Smooth muscle cell of the brain vasculature (primary cell): ENCODE results near the gene WNK1.
"Not testable (repeated sequence)": the region's sequence is repeated elsewhere in the genome, so short reads cannot be mapped to it uniquely, and the experiment has no call there.

ENCODE experiments used
- DNase-seq: peaks from one replicate; pipeline ENCODE4 v3.0.0-alpha.2; 2012; ENCODE audit warnings: low read depth, low spot score

The WNK1 gene

GRCh38 chr12:779745-780734, 27.7 kb downstream of the WNK1 start:
- DNase-seq = no peak

- no peak for DNase-seq
These were observed 28.5 kb downstream of the WNK1 start for GRCh38 chr12:780750-781379.

GRCh38 chr12:785706-786105, 33.3 kb downstream of the WNK1 start:
- DNase-seq = no peak

GRCh38 chr12:788288-788687, 35.9 kb downstream of the WNK1 start:
- no peak for DNase-seq

- not testable (repeated sequence) for DNase-seq
These were observed 36.4 kb downstream of the WNK1 start for GRCh38 chr12:788762-789161.

GRCh38 chr12:789852-790563, 37.6 kb downstream of the WNK1 start:
- no peak for DNase-seq

GRCh38 chr12:790608-791007, 38.2 kb downstream of the WNK1 start:
- DNase-seq = no peak

- DNase-seq = no peak
These were observed 40.7 kb downstream of the WNK1 start for GRCh38 chr12:793037-793436.

- no peak for DNase-seq
These were observed 41.3 kb downstream of the WNK1 start for GRCh38 chr12:793711-794110.

- DNase-seq = no peak
These were observed 42.9 kb downstream of the WNK1 start for GRCh38 chr12:795305-795704.

- no peak for DNase-seq
These were observed 48.0 kb downstream of the WNK1 start for GRCh38 chr12:800401-800800.

- no peak for DNase-seq
These were observed 50.1 kb downstream of the WNK1 start for GRCh38 chr12:802242-803120.

- no peak for DNase-seq
These were observed 52.7 kb downstream of the WNK1 start for GRCh38 chr12:805022-805632.

- no peak for DNase-seq
These were observed 53.9 kb downstream of the WNK1 start for GRCh38 chr12:806200-806791.

- DNase-seq = no peak
These were observed 54.8 kb downstream of the WNK1 start for GRCh38 chr12:807041-807735.

GRCh38 chr12:810116-810515, 57.7 kb downstream of the WNK1 start:
- DNase-seq = no peak

GRCh38 chr12:810671-811415, 58.5 kb downstream of the WNK1 start:
- no peak for DNase-seq

- DNase-seq = no peak
These were observed 60.6 kb downstream of the WNK1 start for GRCh38 chr12:812950-813349.

GRCh38 chr12:817456-817855, 65.1 kb downstream of the WNK1 start:
- not testable (repeated sequence) for DNase-seq
